HEK293 (cell line): Measurements from ENCODE around the gene DNAJC3.

Source experiments
- ATF2 ChIP-seq: fragments of 450-650 bp; formaldehyde crosslinking; IDR thresholded peaks from 2 replicates; pipeline ENCODE4 v1.5.1; 2016; ENCODE audit warnings: missing biosample characterization, missing genetic modification characterization, low read depth
- CTCF ChIP-seq: fragments of 450-650 bp; formaldehyde crosslinking; IDR thresholded peaks from 2 replicates; pipeline ENCODE4 v1.5.1; 2016; ENCODE audit warnings: missing biosample characterization, missing genetic modification characterization
- INSM2 ChIP-seq: fragments of 450-650 bp; formaldehyde crosslinking; IDR thresholded peaks from 2 replicates; pipeline ENCODE4 v1.5.1; 2016; ENCODE audit warnings: missing biosample characterization, missing genetic modification characterization
- KLF1 ChIP-seq: fragments of 450-650 bp; formaldehyde crosslinking; IDR thresholded peaks from 2 replicates; pipeline ENCODE4 v1.5.1; 2016; ENCODE audit warnings: missing biosample characterization, missing genetic modification characterization
- KLF8 ChIP-seq: fragments of 450-650 bp; formaldehyde crosslinking; IDR thresholded peaks from 2 replicates; pipeline ENCODE4 v1.5.1; 2016; ENCODE audit warnings: missing biosample characterization, missing genetic modification characterization
- KLF9 ChIP-seq: fragments of 450-650 bp; formaldehyde crosslinking; IDR thresholded peaks from 2 replicates; pipeline ENCODE4 v1.5.1; 2016; ENCODE audit warnings: missing biosample characterization, missing genetic modification characterization, low read depth
- REST ChIP-seq: fragments of 450-650 bp; formaldehyde crosslinking; IDR thresholded peaks from 2 replicates; pipeline ENCODE4 v1.5.1; 2016; ENCODE audit warnings: missing biosample characterization, missing genetic modification characterization
- ZBTB8A ChIP-seq: fragments of 450-650 bp; formaldehyde crosslinking; IDR thresholded peaks from 2 replicates; pipeline ENCODE4 v1.5.1; 2016; ENCODE audit warnings: missing biosample characterization, missing genetic modification characterization
- ZNF132 ChIP-seq: fragments of 450-650 bp; formaldehyde crosslinking; IDR thresholded peaks from 2 replicates; pipeline ENCODE4 v1.5.1; 2017; ENCODE audit warnings: missing biosample characterization, missing genetic modification characterization, borderline replicate concordance
- ZNF155 ChIP-seq: fragments of 450-650 bp; formaldehyde crosslinking; IDR thresholded peaks from 2 replicates; pipeline ENCODE4 v1.5.1; 2016; ENCODE audit warnings: missing biosample characterization, missing genetic modification characterization
- ZNF530 ChIP-seq: fragments of 450-650 bp; formaldehyde crosslinking; IDR thresholded peaks from 2 replicates; pipeline ENCODE4 v1.5.1; 2016; ENCODE audit warnings: low read depth, missing biosample characterization, missing genetic modification characterization
- ZNF629 ChIP-seq: fragments of 450-650 bp; formaldehyde crosslinking; IDR thresholded peaks from 2 replicates; pipeline ENCODE4 v1.5.1; 2017; ENCODE audit warnings: missing biosample characterization, missing genetic modification characterization
- TF ChIP-seq, protein P1 (sequence below): fragments of 450-650 bp; formaldehyde crosslinking; IDR thresholded peaks from 2 replicates; pipeline ENCODE4 v1.5.1; 2016; ENCODE audit warnings: missing biosample characterization, missing genetic modification characterization, low read depth

DNA sequence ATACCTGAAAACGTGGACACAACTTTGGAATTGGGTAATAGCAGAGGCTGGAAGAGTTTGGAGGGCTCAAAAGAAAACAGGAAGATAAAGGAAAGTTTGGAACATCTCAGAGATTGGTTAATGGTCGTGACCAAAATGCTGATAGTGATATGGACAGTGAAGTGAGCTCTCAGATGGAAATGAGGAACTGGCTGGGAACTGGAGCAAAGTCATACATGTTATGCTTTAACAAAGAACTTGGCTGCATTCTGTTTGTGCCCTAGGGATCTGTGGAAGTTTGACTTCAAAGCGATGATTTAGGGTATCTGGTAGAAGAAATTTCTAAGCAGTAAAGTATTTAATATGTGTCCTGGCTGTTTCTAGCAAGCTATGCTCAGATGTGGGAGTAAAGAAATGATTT lies 136.2 kb downstream of the DNAJC3 start:
- no peak for TF ChIP-seq CTCF (tag by site-specific recombination)
- TF ChIP-seq ZNF132, result no peak
- no peak for TF ChIP-seq ZBTB8A
- no peak for TF ChIP-seq ZNF530 (tag by site-specific recombination)
- no peak for TF ChIP-seq INSM2 (tag by site-specific recombination)
- no peak for TF ChIP-seq KLF1 (tag by site-specific recombination)
- TF ChIP-seq, protein P1, sequence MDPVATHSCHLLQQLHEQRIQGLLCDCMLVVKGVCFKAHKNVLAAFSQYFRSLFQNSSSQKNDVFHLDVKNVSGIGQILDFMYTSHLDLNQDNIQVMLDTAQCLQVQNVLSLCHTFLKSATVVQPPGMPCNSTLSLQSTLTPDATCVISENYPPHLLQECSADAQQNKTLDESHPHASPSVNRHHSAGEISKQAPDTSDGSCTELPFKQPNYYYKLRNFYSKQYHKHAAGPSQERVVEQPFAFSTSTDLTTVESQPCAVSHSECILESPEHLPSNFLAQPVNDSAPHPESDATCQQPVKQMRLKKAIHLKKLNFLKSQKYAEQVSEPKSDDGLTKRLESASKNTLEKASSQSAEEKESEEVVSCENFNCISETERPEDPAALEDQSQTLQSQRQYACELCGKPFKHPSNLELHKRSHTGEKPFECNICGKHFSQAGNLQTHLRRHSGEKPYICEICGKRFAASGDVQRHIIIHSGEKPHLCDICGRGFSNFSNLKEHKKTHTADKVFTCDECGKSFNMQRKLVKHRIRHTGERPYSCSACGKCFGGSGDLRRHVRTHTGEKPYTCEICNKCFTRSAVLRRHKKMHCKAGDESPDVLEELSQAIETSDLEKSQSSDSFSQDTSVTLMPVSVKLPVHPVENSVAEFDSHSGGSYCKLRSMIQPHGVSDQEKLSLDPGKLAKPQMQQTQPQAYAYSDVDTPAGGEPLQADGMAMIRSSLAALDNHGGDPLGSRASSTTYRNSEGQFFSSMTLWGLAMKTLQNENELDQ (tag by site-specific recombination), result no peak
- TF ChIP-seq ATF2, result no peak
- TF ChIP-seq ZNF629, result no peak
- no peak for TF ChIP-seq REST (tag by site-specific recombination)
- TF ChIP-seq KLF8, result no peak
- TF ChIP-seq ZNF155 (tag by site-specific recombination), result no peak
- no peak for TF ChIP-seq KLF9 (tag by site-specific recombination)
